DMS 273 (cell line): ENCODE data around the gene VPS37B.

Source experiments
- DNase-seq: peaks from one replicate; lab custom pipeline; 2025; ENCODE audit not compliant: unreplicated experiment; lab: John Stamatoyannopoulos, UW

VPS37B gene

DNA sequence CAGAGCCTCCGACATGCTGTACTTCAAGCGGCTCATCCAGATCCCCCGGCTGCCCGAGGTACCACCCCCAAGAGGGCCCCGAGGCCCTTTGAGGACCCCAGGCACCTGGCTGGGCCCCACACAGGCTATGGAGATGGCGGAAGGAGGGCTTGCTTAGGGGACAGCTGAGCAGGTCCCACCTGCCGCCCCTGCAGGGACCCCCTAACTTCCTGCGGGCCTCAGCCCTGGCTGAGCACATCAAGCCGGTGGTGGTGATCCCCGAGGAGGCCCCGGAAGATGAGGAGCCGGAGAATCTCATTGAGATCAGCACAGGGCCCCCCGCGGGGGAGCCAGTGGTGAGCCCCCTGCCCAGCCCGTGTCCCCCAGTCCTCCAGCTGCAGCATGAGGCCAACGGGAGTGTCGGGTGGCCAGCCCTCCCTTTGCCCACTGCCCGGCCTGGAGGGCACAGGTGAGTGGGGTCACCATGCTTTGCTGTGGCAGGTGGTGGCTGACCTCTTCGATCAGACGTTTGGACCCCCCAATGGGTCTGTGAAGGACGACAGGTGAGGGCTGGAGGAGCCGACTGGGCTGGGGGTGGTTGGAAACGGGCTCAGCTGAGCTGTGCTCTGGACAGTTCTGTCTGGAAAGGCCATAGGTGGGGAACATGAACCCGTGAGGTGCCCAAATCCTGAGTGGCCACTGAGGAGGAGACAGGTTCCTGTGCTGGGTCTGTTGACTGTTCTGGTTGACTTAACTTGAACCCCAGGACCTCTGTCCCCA lies 40.7 kb downstream of the VPS37B start:
- no peak for DNase-seq

DNA sequence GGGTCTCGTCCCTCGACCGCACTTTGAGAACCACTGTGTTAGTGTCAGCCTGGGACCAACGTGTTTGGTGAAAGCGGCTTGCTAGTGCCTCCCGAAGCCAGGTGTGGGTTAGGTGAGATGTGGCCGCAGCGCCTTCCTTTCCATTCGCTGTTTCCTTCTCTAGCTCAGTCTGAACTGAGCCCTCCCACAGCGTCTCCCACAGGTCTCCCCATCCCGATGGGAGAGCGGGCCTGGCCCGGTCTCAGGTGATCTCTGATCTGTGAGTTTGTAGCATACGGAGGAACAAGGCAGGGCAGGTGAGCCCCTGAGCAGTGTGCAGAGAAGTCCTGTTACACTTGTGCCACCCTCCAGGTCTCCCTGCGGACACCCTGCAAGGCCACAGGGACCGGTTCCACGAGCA lies 41.4 kb downstream of the VPS37B start:
- DNase-seq = no peak

DNA sequence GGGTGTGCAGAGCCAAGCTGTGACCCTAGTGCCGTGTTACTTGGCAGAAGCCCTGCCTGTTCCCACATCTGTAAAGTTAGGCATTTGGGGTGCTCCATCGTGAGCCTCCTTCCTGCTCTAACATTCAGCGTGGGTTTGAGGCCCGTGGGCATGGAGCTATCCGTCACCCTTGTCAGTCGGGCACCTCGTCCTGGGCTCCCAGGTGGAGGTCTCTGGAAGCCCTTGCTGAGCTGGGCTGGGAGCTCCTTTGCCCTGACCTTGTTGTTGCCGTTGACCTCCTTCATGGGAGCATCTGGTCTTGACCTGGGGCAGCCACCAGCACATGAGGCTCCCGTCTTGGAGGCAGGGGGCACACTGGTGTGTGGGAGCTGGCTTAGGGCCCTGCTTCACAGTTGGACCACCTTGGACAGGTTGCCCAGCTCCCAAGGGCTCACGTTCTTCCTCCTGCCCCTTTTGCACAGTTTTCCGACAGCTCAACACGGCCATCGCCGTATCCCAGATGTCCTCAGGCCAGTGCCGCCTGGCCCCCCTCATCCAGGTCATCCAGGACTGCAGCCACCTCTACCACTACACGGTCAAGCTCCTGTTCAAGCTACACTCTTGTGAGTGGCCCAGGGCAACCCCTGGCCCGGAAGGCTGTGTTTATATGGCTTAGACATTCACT lies 42.2 kb downstream of the VPS37B start:
- DNase-seq = no peak

DNA sequence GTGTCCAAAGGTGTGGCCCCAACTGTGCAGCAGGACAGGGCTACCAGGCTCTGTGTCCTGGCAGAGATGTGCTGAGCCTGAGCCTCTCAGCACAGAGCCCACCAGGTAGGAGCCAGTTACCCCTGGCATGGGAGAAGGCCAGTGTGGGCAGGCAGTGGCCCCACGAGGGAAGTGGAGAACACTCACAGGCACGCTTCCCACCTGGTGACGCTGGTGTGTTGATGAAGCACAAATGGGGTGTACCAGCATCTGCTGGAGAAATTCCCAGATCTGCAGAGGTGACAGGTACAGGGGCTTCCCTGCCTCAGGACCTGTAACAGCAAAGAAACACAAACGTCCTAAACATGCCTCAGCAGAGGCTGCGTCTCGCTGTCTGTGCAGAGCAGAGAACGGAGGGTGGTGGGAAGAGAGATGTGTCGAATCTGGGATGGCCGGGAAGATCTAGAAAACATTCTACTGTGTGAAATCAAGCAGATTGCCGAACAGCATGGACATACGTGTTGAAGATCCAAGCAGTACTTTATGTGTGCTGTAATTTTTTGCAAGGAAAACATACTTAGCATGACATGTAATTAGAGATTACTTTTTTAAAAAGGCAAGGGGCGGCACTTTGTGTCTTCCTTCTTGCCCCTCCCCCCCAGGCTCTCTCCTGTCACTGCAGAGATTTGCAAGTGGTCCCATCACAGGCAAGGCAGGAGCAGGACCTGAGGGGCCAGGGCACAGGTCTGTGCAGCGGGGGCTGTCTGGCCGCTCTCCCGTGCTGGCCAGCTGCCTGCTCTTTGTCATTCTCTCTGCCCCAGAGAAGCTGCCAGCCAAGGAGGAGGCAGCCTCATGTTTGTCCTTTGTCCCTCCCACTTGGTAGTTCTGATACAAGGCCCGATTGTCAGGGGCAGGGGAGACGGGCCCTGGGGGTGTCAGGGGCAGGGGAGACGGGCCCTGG lies 43.3 kb downstream of the VPS37B start:
- no peak for DNase-seq

DNA sequence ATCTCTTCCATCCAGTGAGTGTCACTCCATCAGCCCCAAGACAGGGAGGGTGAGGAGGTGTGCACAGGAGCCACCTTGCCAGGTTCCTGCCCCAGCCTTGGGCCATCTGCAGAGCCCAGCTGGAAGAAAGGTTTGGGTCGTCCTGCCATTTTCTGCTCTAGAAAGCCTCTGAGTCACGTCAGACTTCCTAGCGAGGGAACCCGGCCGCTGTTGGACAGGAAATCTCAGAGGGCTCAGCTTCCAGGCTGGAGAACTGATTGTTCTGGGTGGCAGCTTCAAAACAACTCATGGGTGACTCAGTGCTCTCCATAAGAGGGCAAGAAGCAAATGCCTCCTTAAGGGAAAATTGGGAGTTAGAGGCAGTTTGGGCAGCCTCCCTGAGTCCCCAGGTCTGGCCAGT lies 44.1 kb downstream of the VPS37B start:
- DNase-seq = no peak

DNA sequence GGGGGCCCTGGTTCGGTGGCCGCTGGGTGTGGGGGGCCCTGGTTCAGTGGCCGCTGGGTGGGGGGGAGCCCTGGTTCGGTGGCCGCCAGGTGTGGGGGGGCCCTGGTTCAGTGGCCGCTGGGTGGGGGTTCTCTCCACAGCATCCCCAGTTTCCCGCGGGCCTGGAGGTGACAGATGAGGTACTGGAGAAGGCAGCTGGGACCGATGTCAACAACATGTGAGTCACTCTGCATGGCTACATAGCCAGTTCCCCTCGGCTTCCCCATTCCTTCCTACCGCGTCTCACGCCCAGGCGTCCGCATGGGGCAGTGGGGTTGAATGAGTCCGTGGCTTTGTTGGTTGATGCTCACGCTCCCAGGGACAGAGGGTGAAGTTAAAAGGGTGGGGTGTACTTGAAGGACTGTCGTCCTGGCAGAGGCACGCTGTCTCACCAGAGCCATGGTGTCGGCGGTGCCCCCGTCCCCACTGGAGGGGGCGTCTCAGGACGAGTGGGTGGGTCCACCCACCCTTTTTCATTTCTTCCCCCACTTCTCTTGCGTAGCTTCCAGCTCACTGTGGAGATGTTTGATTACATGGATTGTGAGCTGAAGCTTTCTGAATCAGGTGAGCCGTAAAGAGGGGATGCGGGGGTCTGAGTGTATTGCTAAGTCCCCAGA lies 45.1 kb downstream of the VPS37B start:
- DNase-seq = no peak

DNA sequence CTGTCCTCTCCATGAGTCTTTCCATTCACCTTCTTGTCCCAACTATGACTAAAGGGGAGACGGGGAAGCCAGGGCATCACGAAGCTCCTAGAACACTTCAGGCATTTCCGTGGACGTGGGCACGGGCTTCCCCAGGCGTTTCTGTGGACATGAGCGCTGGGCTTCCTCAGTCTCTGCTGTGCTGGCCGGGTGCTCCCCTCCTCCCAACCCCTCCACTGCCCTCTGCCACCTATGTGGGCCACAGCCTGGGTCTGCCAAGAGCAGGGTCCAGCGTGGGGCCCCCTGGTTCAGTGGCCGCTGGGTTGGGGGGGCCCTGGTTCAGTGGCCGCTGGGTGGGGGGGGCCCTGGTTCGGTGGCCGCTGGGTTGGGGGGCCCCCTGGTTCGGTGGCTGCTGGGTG lies 45.9 kb downstream of the VPS37B start:
- DNase-seq = no peak

DNA sequence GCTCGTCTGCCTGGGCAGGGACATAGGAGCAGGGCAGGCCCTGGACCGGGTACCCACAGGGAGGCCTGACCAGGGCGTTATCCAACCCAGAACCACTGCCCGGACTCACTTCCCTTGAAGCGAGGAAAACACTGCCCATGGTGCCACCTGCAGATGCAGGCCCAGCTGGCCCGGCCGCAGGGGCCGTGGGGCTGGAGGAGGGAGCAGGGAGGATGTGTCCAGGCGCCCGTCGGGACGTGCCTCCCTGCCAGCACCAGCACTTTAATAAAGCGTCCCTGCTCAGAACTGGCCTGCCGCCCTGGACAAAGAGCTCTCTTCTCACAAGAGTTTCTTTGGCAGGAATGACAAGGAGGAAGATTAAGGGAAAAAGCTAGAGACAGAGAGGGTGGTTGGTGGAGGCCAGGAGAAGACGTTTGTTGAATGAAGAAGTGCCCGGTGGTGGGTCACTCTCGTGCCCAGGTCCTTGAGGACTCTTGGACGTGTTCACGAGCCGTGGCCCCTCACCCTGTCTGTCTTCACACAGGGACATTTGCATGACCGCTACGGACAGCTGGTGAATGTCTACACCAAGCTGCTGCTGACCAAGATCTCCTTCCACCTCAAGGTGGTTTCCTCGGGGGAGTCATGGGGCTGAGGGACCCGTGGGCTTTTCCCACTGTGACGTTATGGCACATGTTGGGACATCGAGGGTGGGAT lies 46.4 kb downstream of the VPS37B start:
- no peak for DNase-seq

DNA sequence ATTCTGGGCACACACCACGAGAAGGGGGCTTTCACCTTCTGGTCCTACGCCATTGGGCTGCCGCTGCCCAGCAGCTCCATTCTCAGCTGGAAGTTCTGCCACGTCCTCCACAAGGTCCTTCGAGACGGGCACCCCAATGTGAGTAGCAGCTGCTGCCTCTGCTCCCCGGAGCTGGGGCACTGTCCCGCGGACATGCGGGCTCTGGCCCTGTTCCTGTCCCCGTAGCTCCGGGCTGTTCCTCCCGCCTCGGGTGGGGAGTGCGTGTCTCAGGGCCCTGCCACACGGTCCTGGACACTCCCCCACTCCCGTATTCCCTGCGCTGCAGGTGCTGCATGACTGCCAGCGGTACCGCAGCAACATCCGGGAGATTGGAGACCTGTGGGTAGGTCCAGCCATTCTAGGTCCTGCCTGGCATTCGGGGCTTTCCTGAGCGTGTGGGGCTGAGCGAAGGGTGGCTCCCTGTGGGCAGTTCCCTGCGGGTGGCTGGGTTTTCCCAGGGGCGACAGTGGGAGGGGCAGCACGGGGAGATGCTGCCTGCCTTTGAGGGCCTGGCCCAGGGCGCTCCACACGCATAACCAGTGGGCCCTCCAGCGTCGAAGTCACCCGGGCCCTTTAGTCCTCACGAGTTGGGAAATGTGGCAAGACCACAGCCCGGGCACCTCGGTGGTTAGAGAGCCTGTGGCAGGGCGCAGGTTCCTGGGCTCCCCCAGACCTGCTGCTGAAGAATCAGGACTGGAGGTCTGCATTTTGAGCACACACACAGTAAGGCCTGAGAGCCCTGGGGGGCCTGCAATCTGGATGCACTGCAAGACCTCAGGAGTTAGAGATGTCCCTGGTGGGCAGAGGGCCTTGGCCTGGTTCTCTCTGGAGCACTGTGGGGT lies 47.2 kb downstream of the VPS37B start:
- DNase-seq = no peak

DNA sequence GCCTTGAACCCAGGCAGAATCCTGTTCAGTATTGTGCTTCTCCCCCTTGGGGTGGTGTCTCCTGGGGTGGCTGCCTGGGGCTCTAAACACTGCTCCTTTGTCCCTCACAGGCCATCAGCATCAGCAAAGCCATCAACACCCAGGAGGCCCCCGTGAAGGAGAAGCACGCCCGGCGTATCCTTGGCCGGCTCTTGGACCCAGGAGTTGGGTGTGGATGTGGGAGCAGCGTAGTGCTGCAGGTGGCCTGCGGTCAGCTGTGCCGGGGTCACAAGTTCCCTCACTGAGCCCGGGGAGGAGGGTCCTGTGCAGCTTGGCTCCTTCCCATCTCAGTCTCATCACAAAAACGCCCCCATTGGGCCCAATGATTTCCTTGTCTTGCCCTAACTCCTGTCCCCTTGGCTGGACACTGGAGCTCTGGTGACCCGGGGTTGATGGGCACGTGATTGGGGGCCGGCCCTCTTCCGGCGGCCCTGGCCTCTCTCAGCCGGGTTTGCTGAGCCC lies 48.0 kb downstream of the VPS37B start:
- no peak for DNase-seq

DNA sequence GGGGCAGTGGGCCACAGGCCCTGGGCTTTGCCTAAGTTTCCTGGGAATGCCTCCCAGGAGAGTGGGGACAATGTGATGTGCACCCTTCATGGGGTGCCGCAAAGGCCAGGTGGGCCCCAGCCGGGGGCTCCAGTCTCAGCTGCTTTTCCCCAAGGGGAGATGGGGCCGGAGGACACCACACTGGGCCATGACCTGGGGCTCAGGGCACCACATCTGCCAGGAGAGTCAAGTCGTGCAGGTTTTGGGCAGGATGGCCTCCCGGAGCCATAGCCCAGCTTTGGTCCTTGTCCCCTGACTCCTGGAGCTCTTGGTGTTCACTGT lies 48.4 kb downstream of the VPS37B start:
- no peak for DNase-seq

DNA sequence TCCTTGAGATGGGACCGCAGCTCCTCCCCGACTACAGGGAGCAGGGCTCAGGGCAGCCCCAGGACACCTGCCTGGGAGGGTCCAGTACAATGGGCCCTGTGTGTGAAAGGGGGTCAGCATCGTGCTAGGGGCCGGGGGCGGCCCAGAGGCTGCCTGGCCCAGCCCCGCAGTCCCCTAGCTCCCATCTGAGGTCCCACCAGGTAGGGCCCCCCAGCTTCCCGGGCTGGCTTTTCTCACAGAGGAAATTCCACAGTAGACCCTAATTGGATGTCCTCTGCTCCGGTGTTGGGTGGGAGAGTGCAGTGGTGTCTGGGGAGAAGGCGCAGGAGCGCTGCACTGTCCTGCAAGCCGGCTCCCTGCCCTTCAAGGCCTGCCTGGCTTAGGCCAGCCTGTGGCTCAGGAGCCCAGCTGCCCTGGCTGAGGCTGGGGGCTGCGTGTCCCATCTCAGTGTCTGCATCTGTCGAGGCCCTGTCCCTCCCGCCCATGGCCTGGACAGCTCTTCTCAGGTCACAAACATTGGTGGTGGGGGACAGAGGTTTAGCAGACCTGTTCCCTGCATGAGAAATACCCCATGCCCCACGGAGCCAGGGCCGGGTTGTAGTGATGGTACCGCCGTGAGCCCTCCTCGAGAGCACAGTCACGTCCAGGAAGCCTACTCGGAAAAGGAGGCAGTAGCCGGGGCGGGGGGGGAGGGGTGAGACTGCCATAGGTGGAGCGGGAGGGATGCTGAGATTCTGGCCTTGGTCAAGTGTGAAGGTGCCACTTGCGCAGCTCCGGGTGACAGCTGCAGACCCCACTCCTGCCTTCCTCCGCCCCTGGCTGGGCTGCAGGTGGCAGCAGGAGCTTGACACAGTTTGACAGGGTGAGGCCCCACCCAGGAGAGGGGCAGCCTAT lies 49.1 kb downstream of the VPS37B start:
- no peak for DNase-seq

DNA sequence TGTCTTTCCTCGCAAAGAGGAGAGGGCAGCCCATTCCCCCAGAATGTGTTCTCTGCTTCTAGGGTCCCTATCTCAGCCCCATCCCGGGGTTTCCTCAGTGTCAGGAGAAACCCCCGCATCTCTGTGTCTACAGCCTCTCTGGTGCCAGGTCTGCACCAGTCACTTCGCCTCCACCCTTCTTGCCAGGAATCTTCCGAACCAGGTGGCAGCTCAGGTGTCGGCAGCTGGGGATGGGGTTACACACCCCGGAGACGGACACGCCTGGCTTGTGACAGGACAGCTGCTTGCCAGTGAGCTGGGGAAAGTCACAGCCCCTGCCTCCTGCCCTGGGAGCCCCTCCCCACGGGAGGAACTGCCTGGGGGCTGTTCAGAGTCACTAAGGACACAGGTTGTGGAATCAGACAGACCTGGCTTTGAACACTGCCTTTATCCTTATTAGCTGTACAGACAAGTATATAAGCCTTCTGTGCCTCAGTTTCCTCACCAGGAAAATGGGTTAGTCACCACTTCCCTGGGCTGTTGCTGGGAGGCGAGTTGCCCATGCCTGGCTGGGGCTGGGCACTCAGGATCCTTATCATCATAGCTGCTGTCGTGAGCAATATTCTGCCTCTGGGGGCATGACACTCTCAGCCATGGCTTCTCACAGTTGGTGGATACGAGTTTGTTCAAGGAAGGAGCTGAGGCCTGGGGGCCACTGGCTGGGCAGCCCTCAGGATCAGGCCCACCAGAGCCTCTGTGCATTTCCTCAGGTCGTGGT lies 49.9 kb downstream of the VPS37B start:
- peak; percentile 16 for DNase-seq

DNA sequence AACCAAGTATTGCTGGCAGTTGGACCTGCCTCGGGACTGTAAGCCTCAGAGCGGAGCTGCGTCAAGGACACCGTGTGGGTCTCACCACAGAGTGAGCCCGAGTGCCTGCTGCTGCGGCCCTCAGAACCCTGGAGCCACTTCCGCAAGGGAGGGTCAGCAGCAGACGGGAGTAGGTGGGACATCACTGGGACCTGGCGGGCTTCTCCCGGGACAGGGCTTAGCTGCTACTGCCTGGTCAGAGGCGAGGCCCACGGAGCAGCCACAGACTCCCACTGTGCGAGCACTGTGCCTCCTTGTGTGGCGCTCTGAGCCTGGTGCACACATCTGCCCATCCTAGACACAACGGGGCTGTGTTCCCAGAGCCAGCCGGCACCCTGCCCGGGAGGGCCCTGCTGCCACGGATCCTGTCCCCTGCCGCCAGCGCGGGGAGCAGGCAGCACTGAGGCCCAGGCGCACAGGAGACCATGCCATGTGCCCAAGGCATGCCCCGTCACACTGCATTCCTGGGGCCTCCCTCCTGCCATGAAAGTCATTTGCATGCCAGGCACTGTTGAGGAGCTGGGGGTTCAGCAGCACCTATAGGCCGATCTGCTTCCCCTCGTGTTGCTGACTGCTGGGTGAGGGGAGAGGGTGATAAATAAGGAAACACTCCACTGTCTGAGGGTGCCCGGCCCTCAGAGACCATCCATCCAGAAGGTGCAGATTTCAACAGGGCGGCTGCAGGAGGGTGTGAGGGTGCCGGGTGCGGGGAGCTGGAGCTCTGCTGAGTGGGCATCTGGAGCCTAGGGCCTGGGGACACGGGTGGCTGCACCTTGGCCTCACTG lies 50.7 kb downstream of the VPS37B start:
- no peak for DNase-seq

DNA sequence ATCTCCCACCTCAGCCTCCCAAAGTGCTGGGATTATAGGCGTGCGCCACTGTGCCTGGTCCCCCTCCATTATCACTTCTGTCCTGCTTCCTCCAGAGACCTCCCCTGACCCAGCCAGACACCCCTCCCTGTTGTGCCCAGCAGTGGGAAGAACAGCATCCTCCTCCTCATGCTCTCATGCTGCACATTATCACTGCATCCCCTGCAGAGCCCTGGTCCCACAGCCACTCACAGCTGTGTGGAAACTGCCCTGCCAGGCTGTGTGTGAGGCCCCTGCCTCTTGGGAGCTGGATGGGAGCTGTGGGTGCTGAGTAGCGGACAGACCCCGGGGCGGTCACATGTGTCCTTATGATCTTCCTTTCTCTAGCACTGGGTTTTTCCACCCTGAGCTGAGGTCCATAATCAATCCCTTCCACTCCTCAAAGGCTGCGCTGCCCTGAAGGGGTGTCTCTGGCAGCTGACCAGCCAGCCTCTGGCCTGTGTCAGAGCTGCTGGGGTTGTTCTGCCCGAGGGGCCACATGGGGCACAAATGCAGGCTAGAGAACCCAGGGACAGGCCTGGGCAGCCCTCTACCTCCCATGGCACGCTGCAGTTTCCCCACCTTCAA lies 51.5 kb downstream of the VPS37B start:
- DNase-seq = no peak

DNA sequence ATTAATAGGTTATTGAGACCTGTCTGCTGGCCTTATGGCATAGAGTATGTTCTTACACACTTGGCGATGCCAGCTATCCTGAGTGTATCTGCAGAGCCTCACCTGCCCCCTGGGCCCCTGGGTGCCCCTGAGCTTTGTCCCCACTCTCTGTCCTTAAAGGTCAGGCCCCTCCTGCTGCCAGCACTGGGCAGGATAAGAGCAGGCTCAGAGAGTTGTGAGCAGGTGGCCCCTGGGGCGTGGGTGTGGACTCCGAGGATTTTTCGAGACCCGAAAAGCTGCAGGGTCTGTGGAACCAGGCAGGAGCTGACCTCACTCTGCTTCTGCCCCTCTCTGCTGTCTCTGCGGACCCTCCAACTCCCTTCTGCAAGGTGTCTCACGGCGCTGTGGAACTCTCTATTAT lies 52.5 kb downstream of the VPS37B start:
- DNase-seq = no peak
